HG03342 (cell line): ENCODE measurements around the gene CMA1.
"Not testable (repeated sequence)": the region's sequence is repeated elsewhere in the genome, so short reads cannot be mapped to it uniquely, and the experiment has no call there.

Experiments used
- ATAC-seq: cut with Tn5 transposase; IDR thresholded peaks from one replicate; pipeline ENCODE4 v1.9.1; 2021; ENCODE audit warnings: mild to moderate bottlenecking, moderate library complexity; ENCODE audit not compliant: unreplicated experiment

The CMA1 gene

DNA sequence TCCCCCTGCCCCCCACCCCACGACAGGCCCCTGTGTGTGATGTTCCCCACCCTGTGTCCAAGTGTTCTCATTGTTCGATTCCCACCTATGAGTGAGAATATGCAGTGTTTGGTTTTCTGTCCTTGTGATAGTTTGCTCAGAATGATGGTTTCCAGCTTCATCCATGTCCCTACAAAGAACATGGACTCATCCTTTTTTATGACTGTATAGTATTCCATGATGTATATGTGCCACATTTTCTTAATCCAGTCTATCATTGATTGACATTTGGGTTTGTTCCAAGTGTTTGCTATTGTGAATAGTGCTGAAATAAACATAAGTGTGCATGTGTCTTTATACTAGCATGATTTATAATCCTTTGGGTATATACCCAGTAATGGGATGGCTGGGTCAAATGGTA, 37.6 kb downstream of the CMA1 start:
- not testable (repeated sequence) for ATAC-seq

DNA sequence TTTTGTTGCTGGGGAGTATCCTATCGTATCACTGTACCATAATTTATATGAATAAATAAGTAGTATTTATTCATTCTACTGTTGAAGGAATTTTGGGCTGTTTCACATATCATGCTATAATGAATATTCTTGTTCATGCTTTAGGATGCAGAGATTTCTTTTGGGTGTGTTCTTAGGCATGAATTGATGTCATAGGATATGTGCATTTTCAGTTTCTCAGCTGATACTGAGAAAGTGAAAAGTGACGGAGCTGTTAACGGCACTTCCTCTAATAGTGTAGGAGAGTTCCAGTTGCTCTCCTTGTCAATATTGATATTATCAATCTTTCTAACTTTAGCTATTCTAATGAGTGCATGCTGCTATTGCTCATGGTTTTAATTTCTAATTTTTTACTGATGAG, 42.3 kb downstream of the CMA1 start:
- ATAC-seq, result no peak

GRCh38 chr14:24465368-24465767, 42.7 kb downstream of the CMA1 start:
- no peak for ATAC-seq

GRCh38 chr14:24463884-24464785, 43.9 kb downstream of the CMA1 start:
- ATAC-seq, result no peak

DNA sequence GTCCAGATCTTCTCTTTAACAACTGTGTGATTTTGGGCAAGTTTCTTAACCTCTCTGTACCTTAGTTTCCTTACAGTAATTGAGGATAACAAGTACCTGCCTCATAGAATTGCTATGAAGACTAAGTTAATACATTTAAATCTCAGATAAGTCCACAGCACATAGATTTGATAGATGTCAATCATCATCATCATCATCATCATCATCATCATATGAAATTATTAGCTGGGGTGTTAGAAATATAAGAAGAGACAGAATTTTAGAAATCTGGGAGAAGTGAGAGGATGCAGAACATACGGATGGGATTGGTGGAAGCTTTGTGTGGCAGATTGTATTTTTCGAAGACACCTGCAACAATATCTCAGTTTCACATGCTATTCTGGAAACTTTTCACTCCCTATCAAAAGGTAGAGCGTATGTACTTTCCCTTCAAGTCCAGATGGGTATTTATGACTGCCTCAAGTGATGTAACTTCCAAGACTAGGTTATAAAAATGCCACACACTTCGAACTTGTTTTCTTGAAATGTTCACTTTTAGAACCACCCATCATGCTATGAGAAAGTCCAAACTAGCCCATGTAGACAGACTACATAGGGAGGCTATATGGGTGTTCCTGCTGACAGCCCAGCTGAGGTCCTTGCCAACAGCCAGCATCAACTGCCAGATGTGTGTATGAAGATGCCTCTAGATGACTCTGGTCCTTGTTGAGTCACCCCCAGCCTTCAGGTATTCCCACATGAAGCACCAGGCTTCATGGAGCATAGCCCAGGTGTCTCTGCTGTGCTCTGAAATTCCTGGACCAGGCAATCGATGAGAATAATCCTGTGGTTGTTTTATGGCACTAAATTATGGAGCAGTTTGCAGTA, 44.8 kb downstream of the CMA1 start:
- no peak for ATAC-seq

DNA sequence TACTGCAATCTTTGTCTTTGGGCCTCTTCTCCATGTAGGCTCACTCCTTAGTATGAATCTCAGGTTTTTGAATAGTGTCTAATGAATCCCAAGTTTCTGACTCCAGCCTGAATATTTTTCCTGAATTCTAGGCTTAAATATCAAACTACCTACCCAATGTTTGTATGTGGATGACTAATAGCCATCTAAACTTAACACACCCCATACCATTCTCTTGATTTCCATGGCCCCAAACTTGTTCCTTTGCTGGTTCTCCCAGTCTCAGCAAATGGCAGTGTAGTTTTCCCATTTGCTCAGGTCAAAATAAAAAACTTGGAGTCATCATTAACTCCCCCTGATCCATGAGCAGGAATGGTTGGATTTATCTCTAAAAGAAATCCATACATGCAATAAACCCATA, 46.7 kb downstream of the CMA1 start:
- no peak for ATAC-seq

DNA sequence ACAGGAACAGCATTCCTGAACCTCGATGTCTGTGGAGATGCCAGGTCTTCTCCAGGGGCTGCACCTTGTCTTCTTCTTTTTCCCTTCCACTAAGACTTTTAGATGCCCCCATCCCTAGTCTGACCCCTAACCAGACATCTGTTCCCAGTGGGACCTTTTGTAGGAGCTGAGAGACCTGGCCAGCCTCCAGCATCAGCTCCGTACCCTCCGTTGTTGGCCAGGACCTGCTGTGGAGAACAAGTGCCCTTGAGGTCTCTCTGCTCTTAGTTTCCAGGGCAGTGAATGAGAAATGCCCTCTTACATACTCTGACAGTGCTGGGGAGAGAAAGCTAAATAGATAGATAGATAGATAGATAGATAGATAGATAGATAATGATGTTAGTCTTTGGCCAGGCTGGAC, 48.7 kb downstream of the CMA1 start:
- ATAC-seq, result no peak

GRCh38 chr14:24458736-24459135, 49.3 kb downstream of the CMA1 start:
- ATAC-seq, result no peak

DNA sequence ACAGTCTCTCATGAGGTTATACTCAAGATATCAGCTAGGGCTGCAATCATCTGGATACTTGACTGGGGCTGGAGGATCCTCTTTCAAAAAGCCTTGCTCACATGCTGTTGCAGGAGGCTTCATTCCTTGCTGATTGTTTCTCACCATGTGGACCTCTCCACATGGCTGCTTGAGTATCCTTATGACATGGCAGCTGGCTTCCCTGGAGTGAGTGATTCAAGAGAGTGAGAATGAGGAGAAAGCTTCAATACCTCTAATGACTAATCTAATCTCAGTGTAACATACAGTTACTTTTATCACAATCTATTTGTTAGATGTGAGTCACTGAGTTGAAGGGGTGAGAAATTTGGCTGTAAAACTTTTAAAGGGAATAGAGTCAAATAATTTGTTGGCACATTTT, 51.1 kb downstream of the CMA1 start:
- ATAC-seq, result no peak
